Measurements from ENCODE around the gene USP10.

- no peak for TF ChIP-seq POLR2A (IDR thresholded peaks at IDR 0.05)
- TF ChIP-seq CTCF (IDR thresholded peaks at IDR 0.05), result no peak
These were observed 20.4 kb downstream of the USP10 start for GRCh38 chr16:84720177-84720579.
